ELR (cell line): ENCODE data around the gene ZC3H10.
A peak's percentile ranks its signal among the peaks of the same experiment; 100 is the strongest.

Source experiments
- DNase-seq: peaks from one replicate; pipeline ENCODE4 v3.0.0-alpha.2; 2015; ENCODE audit warnings: low read depth

The ZC3H10 gene

GRCh38 chr12:56103066-56103711, 14.9 kb upstream of the ZC3H10 start:
- DNase-seq: no peak

- no peak for DNase-seq
Measured at GRCh38 chr12:56103823-56104108, 14.3 kb upstream of the ZC3H10 start.

- peak; percentile 100 for DNase-seq
Measured at GRCh38 chr12:56104109-56104814, 13.8 kb upstream of the ZC3H10 start, which contains the start of gene PA2G4. Gene PA2G4, plus strand, starts transcription at chr12:56104559. Its CDS starts 179 bp downstream, at chr12:56104738.

- DNase-seq: peak; percentile 57
Measured at GRCh38 chr12:56104815-56105608, 13.1 kb upstream of the ZC3H10 start.

GRCh38 chr12:56105609-56105902, 12.5 kb upstream of the ZC3H10 start:
- DNase-seq: no peak

- no peak for DNase-seq
Measured at GRCh38 chr12:56107242-56107641, 10.8 kb upstream of the ZC3H10 start.

- no peak for DNase-seq
Measured at GRCh38 chr12:56110571-56110970, 7.5 kb upstream of the ZC3H10 start.

GRCh38 chr12:56114084-56114483, 4.0 kb upstream of the ZC3H10 start:
- DNase-seq: no peak

- peak; percentile 79 for DNase-seq
Measured at GRCh38 chr12:56115329-56115728, 2.7 kb upstream of the ZC3H10 start.

GRCh38 chr12:56116267-56117081, 1.6 kb upstream of the ZC3H10 start, which contains the start of gene RPL41:
Gene RPL41, plus strand, starts transcription at chr12:56116633.
- peak; percentile 97 for DNase-seq

- peak; percentile 25 for DNase-seq
Measured at GRCh38 chr12:56117082-56117706, 872 bp upstream of the ZC3H10 start.

GRCh38 chr12:56118688-56119357, 757 bp downstream of the ZC3H10 start:
- DNase-seq: no peak

GRCh38 chr12:56119361-56119796, 1.3 kb downstream of the ZC3H10 start:
- peak; percentile 95 for DNase-seq

GRCh38 chr12:56120158-56120846, 2.2 kb downstream of the ZC3H10 start:
- peak; percentile 59 for DNase-seq

- DNase-seq: no peak
Measured at GRCh38 chr12:56121204-56121870, 3.3 kb downstream of the ZC3H10 start.

GRCh38 chr12:56122637-56123036, 4.6 kb downstream of the ZC3H10 start:
- no peak for DNase-seq

GRCh38 chr12:56124133-56124532, 6.1 kb downstream of the ZC3H10 start:
- no peak for DNase-seq

GRCh38 chr12:56126732-56127239, 8.7 kb downstream of the ZC3H10 start:
- DNase-seq: no peak

- DNase-seq: no peak
Measured at GRCh38 chr12:56127485-56127887, 9.4 kb downstream of the ZC3H10 start.
